GM20431 (cell line): ENCODE data around the gene PLCH2.
"Not testable (repeated sequence)": the region's sequence is repeated elsewhere in the genome, so short reads cannot be mapped to it uniquely, and the experiment has no call there.

Experiments
- in situ Hi-C: fragments of 300-500 bp; cut with MseI, MboI; formaldehyde crosslinking; loops from one replicate; pipeline ENCODE4 v1.15.0; 2020; ENCODE audit warnings: low sequenced_read_pairs; ENCODE audit not compliant: unreplicated experiment

The PLCH2 gene

DNA sequence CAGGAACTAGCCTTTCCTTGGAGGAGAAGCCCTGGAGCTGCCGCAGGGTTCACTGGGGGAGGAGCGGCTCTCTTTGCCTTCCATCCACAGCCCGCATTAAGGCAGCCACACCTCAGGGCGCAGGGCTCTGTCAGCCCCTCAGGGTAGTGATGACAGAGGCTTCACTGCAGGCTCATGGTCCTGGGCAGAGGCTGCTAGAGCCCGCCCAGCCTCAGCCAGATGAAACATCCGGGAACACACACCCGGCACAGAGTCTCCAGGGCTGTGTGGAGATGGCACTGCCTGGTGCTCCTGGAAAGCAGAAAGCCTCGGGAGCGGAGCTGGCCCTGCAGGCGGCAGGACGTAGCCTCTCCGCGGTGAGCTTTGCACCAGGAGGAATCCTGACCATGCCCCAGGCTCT lies 34.3 kb upstream of the PLCH2 start:
- in situ Hi-C loops: no loop called here

DNA sequence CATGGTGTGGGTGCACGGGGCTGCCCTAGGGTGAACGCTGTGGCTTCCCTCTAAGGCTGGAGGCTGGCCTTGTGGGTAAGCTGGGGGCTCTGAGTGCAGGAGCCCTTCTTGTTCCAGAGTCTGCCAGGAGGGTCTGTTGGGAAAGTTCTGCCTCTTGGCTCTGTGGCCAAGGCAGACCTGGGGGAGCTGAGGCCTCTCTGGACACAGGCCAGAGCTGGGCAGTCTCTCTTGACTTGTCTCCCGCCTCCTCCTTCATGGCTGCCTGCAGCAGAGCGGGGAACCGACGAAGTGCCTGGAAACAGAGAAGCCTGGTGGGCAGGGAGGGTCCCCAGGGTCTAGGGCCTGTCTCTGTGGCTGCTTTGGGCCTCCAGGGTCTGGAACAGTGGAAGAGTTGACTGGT lies 33.4 kb upstream of the PLCH2 start:
- in situ Hi-C loops: no loop called here

DNA sequence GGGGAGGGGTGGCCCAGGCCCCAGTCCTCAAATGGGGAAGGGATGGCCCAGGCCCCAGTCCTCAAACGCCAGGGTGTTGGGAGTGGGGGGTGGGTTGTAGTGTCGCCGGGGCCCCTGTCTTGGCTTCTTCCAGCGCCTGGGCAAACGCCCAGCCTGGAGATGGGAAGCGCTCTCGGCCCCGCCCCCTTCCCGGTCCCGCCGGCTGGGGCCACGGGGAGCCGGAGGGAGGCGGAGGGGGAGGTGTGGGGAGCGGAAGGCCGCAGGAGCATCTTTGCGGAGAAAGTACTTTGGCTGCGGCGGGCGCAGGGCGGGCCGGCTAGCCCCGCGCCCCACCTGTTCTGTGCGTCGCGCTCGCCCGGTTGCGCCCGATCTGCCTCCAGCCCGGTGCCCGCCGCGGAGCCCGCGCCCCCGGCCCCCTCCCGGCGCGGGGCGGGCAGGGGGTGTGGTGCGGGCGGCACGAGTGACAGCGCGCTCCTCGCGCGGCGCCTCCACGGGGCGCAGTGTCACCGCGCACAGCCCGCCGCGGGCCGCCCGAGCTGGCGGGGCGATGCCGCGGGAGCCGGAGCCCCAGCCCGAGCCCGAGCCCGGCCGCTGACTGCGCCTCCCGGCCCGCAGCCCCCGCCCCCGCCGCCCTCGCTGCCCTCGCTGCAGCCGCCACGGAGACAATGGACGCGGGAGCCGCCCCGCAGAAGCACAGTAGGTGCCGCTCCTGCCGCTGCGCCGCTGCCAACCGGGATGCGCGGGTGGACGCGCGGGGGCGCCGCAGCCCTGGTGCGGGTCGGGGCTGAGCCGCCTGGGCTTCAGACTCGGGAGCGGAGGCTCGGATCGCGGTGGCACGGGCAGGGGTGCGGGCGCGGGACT lies 32.6 kb upstream of the PLCH2 start:
- in situ Hi-C loops: no loop called here

DNA sequence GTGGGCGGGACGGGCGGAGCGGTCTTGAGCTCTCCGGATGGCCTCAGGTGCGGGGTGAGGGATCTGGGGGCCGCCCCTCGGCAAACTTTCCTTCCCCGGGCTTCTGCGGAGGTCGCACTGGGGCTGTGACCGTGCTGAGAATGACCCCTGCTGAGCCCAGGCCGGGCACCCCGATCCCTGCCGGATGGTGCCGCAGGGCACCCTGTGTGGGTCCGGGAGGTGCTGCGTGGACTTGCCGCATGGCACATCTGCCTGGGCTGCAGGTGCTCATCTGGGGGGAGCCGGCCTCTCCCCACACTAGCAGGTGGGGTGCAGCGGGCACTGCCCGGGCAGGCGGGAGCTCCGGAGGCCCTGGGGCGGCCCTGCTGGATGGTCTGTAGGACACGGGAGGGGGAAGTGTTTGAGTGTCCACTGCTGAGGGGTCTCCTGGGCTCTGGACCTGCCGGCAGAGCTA lies 31.9 kb upstream of the PLCH2 start:
- in situ Hi-C loops: no loop called here

DNA sequence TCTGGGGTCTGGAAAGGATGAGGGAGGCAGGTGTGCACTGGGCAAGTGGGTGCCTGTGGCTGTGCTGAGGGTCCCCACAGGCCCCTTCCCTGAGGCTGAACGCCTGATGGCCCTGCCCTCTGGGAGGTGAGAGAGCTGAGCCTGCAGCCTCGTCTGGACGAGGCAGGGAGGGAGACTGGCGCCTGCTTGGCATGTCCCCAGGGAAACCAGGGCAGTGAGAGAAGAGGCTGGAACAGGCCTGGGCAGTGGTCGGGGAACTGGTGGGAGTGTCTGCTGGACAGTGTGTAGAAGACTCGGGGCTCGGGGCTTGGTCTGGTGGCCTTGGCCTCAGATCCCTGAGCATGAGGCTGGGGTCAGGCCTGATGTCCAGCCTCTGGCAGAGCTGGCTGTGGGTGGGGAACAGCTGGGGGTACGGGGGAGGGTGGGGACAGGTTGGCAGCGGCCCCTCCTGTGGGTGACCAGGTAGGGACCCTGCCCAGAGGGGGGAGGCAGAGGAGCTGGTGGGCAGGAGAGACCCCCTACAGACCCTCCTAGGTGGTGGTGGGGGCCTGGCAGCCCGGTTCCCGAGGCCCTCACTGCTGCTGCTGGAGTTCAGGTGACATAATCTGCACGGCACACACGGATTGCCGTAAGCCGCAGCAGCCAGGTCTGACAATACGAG lies 30.8 kb upstream of the PLCH2 start:
- in situ Hi-C loops: no loop called here

DNA sequence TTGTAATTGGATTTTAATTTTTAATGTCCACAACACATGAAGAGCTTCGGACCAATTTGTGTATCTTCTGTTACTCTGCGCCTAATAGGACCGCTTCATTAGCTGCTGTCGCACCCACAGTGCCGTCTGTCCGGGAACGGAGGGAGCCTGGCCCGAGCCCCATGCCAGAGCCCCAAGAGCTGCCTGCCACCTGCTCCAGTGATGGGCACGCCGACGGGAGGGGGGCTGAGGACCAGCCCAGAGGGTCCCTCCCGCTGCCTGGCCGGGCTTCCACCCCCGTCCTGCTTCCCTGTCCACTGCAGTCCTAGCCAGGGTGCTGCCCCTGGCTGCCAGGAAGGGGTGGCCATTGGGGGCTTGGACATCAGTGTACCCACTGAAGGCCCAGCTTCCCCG lies 30.3 kb upstream of the PLCH2 start:
- in situ Hi-C loops: no loop called here

DNA sequence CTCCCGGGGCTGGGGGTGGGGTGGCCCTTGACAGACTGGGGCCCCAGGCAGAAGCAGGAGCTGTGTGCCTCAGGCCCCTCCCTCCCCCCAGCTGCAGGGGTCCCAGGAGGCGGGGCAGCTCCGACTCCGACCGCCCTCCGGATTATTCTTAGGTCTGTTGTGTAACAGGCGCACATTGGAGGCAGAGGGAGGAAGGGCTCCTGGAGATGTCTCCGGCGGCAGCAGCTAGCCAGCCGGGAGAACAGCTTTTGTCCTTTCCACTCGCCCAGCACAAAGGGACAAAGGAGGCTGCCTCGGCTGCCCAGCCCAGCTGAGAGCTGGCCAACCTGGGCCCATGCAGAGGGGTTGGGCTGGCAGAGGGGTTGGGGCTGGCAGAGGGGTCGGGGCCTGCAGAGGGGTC lies 29.7 kb upstream of the PLCH2 start:
- in situ Hi-C loops: no loop called here

DNA sequence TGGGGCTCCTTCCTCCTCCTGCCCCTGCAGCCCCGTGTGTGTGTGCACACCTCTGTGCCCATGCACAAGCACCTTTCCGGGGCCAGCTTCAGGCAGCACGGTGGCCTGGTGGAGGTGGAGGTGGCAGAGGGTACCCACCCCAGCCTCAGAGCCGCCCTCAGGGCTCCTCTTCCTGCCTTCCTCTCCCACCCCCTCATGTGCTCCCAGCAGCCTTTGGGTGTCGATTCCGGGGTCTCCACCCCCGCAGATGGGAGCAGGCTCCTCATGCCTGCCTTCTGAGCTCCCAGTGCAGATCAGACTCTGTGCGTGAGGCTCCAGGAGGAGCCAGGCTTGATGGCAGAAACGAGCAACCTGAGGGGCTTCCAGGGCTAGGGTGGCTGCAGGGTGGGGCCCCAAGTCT lies 29.2 kb upstream of the PLCH2 start:
- in situ Hi-C loops: no loop called here

DNA sequence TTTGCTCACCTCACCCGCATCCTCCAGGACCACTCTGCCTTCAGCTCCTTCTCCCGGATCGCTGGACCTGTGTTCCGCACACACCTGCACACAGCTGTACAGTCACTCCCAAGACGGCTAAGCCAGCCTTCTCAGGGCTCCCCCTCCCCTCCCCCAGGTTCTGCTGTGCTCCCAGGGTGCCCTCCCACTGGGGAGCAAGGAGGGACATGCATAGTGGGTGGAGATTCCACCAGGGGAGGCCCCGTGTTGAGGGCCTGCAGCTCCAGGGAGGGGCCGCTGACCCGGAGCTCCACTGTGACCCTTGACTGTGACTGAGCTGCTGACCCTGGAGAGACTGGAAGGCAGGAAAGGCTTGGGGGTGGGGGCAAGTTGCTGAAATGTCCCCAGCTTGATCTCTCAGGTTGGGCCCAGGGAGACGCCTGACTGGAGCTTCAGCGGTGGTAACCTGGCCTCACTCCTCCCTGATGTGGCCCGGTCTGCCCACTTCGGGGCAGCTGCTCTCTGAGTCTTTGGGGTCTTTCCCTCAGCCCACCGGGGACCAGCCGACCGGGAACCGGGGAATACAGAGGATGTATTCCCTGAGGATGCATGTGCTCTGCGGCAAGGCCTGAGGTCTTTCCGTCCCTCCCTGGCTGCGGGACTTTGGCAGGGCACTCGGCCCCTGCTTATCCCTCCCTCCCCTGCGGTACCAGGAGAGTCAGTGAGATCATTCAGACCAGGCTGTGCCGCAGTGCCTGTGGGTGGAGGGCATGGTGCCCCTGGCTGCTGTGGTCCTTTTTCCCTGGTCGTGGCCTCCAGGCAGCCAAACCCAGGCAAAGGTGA lies 28.6 kb upstream of the PLCH2 start:
- in situ Hi-C loops: no loop called here

DNA sequence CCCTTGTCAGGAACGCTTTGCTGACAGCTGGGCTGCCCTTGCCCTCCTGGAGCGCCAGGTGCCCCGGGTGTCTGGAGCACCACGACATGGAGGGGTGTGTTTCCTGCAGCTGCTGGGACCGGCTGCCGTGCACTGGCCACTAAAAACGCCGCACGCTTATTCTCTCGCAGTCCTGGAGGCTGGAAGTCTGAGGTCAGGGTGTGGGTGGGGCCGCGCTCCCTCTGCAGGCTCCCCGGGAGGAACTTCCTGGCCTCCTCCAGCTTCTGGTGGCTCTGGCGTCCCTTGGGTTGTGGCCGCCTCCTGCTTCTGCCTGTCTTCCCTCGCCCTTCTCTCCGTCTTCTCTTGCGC lies 28.0 kb upstream of the PLCH2 start:
- in situ Hi-C loops: no loop called here

DNA sequence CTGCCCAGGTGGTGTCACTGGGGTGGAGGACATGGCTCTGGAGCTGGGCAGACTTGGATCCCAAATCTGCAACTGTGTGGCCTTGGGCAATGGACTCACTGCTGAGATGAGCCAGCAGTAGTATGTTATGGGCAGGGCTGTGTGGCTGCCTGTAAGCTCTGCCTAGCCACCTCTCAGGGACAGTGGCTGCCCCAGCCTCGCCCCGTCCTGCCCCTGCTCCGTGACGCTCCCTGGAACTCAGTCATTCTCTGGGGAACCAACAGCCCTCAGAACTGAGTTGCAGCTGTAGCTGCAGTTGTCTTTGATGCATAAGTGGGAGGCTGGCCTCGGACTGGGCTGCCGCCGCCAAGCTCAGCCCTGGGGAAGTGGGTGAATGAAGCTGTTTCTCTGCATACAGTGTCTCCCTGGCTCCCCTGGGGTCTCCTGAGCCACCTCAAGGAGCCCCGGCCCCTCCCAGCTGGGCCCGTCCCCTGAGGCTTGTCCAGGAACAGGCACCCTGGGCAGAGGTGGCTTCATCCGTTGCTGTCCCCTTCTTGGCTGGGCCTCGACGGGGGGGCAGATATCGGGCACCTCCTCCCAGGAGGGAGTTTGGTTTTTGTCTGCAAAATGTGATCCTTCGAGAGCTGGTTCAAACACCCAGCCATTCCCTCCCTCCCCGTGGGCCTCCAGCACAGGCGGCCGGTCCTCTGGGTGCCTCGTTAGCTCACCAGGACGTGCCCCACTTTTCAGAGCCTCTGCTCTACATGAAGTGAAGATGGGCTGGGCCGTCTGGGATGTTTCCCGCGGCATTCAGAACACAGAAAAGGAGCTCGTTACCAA lies 26.2 kb upstream of the PLCH2 start:
- in situ Hi-C loops: no loop called here

DNA sequence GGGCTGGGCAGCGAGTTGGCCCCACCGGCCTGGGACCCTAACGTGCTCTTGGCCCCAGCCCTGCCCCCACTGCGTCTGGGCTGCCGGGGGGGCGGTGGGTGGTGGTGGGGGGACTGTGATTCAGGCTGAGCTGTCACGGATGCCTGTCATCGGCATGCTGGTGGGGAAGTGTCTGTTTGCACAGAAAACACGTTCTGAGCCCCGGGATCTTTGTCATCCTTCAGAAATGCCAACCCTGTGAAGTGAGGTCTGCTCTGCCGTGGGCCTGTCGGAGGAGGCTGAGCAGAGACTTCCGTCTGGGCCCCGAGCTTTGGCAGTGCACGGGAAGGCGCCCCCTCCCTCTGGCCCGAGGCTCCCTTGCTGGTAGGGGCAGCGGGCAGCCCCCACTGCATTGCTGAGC lies 24.3 kb upstream of the PLCH2 start:
- in situ Hi-C loops: no loop called here

DNA sequence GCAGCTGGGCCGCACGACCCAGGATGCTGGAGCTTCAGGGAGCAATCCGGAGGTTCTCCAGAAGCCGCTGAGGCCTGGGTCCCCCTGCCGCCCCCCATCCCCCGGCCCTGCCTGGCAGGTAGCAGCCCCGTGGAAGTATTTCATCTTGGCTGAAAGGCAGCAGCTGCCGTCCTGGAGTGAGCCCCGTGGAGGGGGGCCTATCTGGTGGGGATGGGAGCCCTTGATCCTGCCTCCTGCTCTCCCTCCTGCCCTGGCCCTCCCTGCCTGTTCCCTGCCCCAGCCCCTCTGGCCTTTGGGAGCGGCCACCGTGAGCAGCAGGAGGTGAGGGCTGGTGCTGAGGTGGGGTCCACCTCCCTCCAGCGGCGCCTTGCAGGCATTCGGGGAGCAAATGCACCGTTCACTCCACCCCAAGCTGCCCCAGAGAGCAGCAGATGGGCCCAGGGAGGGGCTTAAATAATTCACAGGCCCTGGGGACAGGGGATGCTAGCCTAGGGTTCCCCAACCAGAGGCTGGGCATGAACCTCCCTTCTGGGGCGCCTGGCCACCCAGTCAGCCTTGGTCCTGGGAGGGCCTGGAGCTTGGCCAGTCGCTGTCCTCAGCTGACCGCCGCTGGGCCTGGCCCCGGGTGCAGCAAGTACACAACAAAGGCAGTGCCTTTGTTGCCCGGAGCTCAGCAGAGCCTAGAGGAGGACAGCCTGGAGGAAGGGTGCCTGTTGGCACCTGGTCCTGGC lies 23.7 kb upstream of the PLCH2 start:
- in situ Hi-C loops: no loop called here

DNA sequence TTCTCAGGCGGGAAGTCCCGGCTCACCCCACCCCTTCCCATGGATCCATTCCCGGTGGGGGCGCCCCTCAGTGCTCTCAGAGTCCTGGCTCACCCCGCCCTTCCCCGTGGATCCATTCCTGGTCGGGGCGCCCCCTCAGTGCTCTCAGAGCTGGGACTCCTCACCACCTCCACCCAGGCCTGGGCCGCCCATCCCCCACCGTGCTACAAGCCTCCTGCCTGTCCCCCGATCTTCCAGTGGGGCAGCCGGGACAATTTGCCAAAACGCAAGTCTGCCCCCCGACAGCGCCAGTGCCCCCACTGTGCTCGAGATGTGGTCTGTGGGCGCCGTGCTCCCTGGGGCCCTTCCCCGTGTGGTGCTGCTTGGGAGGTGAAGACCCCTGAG lies 23.2 kb upstream of the PLCH2 start:
- in situ Hi-C loops: no loop called here

DNA sequence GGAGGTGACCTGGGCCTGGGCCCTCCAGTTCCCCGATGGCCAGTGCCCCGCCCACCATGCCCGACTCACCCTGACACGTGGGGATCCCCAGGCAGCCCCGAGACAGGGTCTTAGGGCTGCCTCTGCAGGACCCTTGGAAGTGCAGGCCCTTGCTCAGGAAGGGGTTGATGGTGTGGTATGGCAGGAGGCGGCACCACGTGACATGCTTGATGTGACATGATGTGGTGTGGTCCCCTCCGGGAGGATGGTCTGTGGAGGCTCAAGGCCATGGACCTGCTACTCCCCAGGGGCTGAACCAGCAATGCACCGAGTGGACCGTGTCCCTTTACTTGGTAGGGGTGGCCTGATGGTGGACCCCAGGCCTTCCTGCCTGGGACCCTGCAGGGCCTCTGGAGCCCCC lies 21.9 kb upstream of the PLCH2 start:
- in situ Hi-C loops: no loop called here

DNA sequence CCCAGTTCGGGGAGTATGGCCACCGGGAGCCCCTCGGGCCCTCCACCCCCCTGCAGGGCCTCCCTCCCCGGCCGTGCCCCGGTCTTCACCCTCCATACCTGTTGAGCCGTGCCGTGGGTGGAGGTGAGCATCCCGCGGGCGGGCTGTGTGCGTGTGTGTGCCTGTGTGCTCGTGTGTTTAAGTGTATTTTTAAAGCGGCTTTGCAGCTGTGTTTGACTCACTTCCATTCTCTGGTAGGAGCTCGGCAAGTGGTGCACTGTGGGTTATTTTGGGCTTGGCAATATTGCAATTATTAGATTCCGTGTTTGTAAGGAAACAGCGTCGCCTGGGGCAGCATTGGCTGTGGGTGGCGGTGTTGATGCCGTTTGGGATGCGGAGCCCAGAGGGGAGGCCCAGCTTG lies 20.3 kb upstream of the PLCH2 start:
- in situ Hi-C loops: no loop called here

DNA sequence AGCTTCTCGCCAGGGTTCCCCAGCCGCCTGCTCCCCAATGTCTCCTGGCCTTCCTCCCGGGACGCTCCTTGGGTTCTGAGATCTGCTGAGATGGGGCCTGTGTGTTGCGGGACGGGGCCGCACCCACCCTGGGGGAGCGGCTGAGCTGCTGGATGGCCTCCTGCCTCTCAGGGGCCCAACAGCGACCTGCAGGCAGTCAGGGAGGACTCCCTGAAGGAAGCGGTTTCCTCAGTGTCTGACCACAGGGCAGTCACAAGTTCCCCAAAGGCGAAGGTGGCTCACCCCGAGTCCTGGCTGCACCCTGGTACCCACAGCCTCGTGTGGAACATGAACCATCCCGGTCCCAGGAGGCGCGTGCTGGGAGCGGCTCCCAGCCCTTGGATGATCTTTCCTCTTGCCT lies 18.6 kb upstream of the PLCH2 start:
- in situ Hi-C loops: no loop called here

DNA sequence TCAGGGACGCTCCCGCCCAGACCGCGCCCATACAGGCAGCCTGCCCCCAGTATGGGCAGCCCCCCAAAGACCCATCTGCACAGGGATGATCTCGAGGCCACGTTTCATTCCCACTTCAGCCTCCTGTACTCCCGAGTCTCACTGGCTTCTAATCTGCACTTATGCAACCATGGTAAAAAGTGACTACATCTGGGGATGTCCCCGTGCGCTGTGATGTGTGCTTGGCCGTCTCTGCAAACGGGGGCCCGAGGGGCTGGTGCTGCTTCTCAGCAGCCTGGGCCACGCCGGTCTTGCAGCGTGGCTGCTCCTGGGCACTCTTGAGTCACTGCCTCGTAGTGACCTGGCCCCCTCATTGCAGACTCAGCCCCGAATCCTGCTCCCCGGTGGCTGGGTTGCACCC lies 17.4 kb upstream of the PLCH2 start:
- in situ Hi-C loops: no loop called here

DNA sequence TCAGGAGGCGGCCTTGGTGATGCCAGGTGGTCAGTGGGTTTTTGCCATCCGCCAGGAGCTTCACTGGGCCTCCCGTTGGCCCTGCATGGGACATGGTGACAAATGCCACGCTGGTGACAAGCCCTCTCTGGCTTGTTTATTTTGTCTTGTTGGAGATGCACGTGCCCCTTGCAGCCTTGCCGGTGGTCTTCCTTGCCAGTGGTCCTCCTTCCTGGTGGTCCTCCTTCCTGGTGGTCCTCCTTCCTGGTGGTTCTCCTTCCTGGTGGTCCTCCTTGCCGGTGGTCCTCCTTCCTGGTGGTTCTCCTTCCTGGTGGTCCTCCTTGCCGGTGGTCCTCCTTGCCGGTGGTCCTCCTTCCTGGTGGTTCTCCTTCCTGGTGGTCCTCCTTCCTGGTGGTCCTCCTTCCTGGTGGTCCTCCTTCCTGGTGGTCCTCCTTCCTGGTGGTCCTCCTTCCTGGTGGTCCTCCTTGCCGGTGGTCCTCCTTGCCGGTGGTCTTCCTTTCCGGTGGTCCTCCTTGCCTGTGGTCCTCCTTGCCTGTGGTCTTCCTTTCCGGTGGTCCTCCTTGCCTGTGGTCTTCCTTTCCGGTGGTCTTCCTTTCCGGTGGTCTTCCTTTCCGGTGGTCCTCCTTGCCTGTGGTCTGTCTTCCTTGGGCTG lies 16.9 kb upstream of the PLCH2 start:
- in situ Hi-C loops: not testable (repeated sequence)
